SK-N-SH treated with all-trans-retinoic acid at 6 μM for 48 hours (cell line): ENCODE results near the gene NPRL2.
A peak's percentile ranks its signal among the peaks of the same experiment; 100 is the strongest.

ENCODE experiments used
- ATAC-seq: fragments of 200-7000 bp; cut with Tn5 transposase; 3 replicates; pipeline ENCODE4 v1.9.1; 2020; ENCODE audit warnings: mild to moderate bottlenecking, moderate library complexity
- ARNTL ChIP-seq: fragments of 450-650 bp; formaldehyde crosslinking; IDR thresholded peaks from 2 replicates; pipeline ENCODE4 v1.5.0; 2020; ENCODE audit warnings: low read depth, mild to moderate bottlenecking, moderate library complexity, borderline replicate concordance
- BACH2 ChIP-seq: fragments of 250-450 bp; sonication (Bioruptor Pico); IDR thresholded peaks from 2 replicates; pipeline ENCODE4 v1.9.0; 2021; ENCODE audit warnings: mild to moderate bottlenecking, borderline replicate concordance
- GLIS3 ChIP-seq: fragments of 250-450 bp; sonication (Bioruptor Pico); IDR thresholded peaks from 2 replicates; pipeline ENCODE4 v1.5.0; 2020; ENCODE audit warnings: mild to moderate bottlenecking, moderate library complexity
- ISL1 ChIP-seq: fragments of 250-450 bp; sonication (Bioruptor Pico); IDR thresholded peaks from 2 replicates; pipeline ENCODE4 v2.1.2; 2022; ENCODE audit warnings: mild to moderate bottlenecking, moderate library complexity
- OSR1 ChIP-seq: fragments of 250-450 bp; sonication (Bioruptor Pico); IDR thresholded peaks from 2 replicates; pipeline ENCODE4 v1.8.0; 2022; ENCODE audit warnings: moderate library complexity, mild to moderate bottlenecking, inconsistent platforms
- PPARA ChIP-seq: fragments of 250-450 bp; sonication (Bioruptor Pico); IDR thresholded peaks from 2 replicates; pipeline ENCODE4 v1.5.0; 2020; ENCODE audit warnings: mild to moderate bottlenecking, borderline replicate concordance
- RARB ChIP-seq: fragments of 250-450 bp; sonication (Bioruptor Pico); IDR thresholded peaks from 2 replicates; pipeline ENCODE4 v1.8.0; 2021; ENCODE audit warnings: mild to moderate bottlenecking, moderate library complexity
- SNAI2 ChIP-seq: fragments of 250-450 bp; sonication (Bioruptor Pico); IDR thresholded peaks from 2 replicates; pipeline ENCODE4 v1.5.0; 2020; ENCODE audit warnings: mild to moderate bottlenecking, moderate library complexity
- TCF4 ChIP-seq: fragments of 250-450 bp; sonication (Bioruptor Pico); IDR thresholded peaks from 2 replicates; pipeline ENCODE4 v1.8.0; 2021; ENCODE audit warnings: mild to moderate bottlenecking, moderate library complexity, borderline replicate concordance
- TOX ChIP-seq: fragments of 250-450 bp; sonication (Bioruptor Pico); IDR thresholded peaks from 2 replicates; pipeline ENCODE4 v1.8.0; 2021; ENCODE audit warnings: mild to moderate bottlenecking, moderate library complexity, borderline replicate concordance
- ZC3H10 ChIP-seq: fragments of 250-450 bp; sonication (Bioruptor Pico); IDR thresholded peaks from 2 replicates; pipeline ENCODE4 v1.5.1; 2021; ENCODE audit warnings: mild to moderate bottlenecking, moderate library complexity
- ZFP3 ChIP-seq: fragments of 250-450 bp; sonication (Bioruptor Pico); IDR thresholded peaks from 2 replicates; pipeline ENCODE4 v1.5.0; 2020; ENCODE audit warnings: mild to moderate bottlenecking, moderate library complexity
- ZFP30 ChIP-seq: fragments of 450-650 bp; formaldehyde crosslinking; IDR thresholded peaks from 2 replicates; pipeline ENCODE4 v1.5.0; 2022; ENCODE audit warnings: mild to moderate bottlenecking, moderate library complexity
- ZNF565 ChIP-seq: fragments of 450-650 bp; formaldehyde crosslinking; conservative IDR thresholded peaks from 2 replicates; pipeline ENCODE4 v1.5.0; 2020; ENCODE audit warnings: low read depth, mild to moderate bottlenecking, moderate library complexity
- ZNF70 ChIP-seq: fragments of 450-650 bp; formaldehyde crosslinking; IDR thresholded peaks from 2 replicates; pipeline ENCODE4 v1.5.0; 2020; ENCODE audit warnings: mild to moderate bottlenecking, moderate library complexity
- ZNF8 ChIP-seq: fragments of 450-650 bp; formaldehyde crosslinking; IDR thresholded peaks from 2 replicates; pipeline ENCODE4 v1.5.0; 2020; ENCODE audit warnings: mild to moderate bottlenecking, moderate library complexity
- TF ChIP-seq, protein P1 (sequence below): fragments of 250-450 bp; sonication (Bioruptor Pico); IDR thresholded peaks from 2 replicates; pipeline ENCODE4 v1.5.1; 2020; ENCODE audit warnings: low read depth, mild to moderate bottlenecking, moderate library complexity
- TF ChIP-seq, protein P2 (sequence below): fragments of 250-450 bp; sonication (Bioruptor Pico); IDR thresholded peaks from 2 replicates; pipeline ENCODE4 v1.5.0; 2020; ENCODE audit warnings: mild to moderate bottlenecking, moderate library complexity
- TF ChIP-seq, protein P3 (sequence below): fragments of 250-450 bp; sonication (Bioruptor Pico); IDR thresholded peaks from 2 replicates; pipeline ENCODE4 v1.8.0; 2021; ENCODE audit warnings: low read depth, mild to moderate bottlenecking, moderate library complexity, borderline replicate concordance
- TF ChIP-seq, protein P4 (sequence below): fragments of 250-450 bp; sonication (Bioruptor Pico); IDR thresholded peaks from 2 replicates; pipeline ENCODE4 v1.8.0; 2020; ENCODE audit warnings: mild to moderate bottlenecking, moderate library complexity, borderline replicate concordance

The NPRL2 gene

DNA sequence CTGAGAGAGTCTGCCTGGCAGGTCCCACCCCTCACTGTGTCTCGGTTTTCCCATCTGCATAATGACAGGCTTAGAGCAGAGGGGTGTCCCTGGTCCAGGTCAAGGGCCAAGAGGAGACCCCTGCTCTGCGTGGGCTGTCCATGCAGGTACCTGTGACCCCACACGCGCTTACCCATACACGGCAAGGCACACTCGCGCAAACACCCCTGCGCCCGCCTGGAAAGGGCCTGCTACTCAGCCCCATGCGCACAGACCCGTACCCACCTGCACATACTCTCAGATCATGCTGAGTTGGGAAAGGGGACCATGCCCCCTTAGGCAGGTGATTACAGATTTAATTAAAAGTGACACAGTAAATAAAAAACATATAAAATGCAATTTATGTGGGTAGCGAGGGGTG lies 32.1 kb upstream of the NPRL2 start (continued):
- no peak for TF ChIP-seq TCF4 (CRISPR knock-in tag)
- TF ChIP-seq ISL1 (CRISPR knock-in tag), result no peak
- TF ChIP-seq ZNF565 (CRISPR knock-in tag), result no peak
- TF ChIP-seq ZFP3 (CRISPR knock-in tag), result no peak
- no peak for TF ChIP-seq SNAI2 (CRISPR knock-in tag)
- TF ChIP-seq, all 23 proteins: peak for 0

DNA sequence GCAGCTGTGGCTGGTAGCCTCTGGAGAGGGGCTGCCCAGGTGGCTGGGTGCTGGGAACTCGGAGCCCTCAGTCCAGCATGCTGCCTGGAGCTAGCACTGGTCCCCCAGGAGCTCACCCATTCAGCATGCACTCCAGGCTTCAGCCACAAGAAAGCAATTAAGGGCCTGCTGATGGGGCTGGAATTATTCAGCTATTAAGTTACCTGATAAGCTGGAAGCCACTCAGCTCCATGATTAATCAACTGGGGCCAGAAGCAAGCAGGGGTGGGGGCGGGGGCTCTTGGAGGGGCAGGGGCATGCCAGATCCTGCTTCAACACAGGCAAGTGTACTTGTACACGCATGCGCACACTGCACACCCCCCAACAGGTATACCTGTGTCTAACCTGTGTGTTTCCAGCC lies 30.8 kb upstream of the NPRL2 start:
- TF ChIP-seq ZC3H10 (CRISPR knock-in tag) (no peak), ZNF565 (CRISPR knock-in tag) (no peak), ZNF70 (CRISPR knock-in tag) (no peak), SNAI2 (CRISPR knock-in tag) (no peak), RARB (no peak), TCF4 (CRISPR knock-in tag) (peak; percentile 53; the same call in 1 of the 2 replicates), OSR1 (CRISPR knock-in tag) (no peak), ARNTL (CRISPR knock-in tag) (no peak), GLIS3 (no peak), TOX (no peak), BACH2 (no peak), ZFP30 (no peak), ISL1 (CRISPR knock-in tag) (no peak), PPARA (CRISPR knock-in tag) (no peak), ZFP3 (CRISPR knock-in tag) (no peak), ZNF8 (CRISPR knock-in tag) (0 out of 2 replicates have a peak, but pooled peaks have one; percentile 15)
- TF ChIP-seq, protein P1, sequence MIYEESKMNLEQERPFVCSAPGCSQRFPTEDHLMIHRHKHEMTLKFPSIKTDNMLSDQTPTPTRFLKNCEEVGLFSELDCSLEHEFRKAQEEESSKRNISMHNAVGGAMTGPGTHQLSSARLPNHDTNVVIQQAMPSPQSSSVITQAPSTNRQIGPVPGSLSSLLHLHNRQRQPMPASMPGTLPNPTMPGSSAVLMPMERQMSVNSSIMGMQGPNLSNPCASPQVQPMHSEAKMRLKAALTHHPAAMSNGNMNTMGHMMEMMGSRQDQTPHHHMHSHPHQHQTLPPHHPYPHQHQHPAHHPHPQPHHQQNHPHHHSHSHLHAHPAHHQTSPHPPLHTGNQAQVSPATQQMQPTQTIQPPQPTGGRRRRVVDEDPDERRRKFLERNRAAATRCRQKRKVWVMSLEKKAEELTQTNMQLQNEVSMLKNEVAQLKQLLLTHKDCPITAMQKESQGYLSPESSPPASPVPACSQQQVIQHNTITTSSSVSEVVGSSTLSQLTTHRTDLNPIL, result no peak
- TF ChIP-seq, protein P2, sequence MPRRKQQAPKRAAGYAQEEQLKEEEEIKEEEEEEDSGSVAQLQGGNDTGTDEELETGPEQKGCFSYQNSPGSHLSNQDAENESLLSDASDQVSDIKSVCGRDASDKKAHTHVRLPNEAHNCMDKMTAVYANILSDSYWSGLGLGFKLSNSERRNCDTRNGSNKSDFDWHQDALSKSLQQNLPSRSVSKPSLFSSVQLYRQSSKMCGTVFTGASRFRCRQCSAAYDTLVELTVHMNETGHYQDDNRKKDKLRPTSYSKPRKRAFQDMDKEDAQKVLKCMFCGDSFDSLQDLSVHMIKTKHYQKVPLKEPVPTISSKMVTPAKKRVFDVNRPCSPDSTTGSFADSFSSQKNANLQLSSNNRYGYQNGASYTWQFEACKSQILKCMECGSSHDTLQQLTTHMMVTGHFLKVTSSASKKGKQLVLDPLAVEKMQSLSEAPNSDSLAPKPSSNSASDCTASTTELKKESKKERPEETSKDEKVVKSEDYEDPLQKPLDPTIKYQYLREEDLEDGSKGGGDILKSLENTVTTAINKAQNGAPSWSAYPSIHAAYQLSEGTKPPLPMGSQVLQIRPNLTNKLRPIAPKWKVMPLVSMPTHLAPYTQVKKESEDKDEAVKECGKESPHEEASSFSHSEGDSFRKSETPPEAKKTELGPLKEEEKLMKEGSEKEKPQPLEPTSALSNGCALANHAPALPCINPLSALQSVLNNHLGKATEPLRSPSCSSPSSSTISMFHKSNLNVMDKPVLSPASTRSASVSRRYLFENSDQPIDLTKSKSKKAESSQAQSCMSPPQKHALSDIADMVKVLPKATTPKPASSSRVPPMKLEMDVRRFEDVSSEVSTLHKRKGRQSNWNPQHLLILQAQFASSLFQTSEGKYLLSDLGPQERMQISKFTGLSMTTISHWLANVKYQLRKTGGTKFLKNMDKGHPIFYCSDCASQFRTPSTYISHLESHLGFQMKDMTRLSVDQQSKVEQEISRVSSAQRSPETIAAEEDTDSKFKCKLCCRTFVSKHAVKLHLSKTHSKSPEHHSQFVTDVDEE (CRISPR knock-in tag), result peak; percentile 47; the same call in 1 of the 2 replicates
- TF ChIP-seq, protein P3, sequence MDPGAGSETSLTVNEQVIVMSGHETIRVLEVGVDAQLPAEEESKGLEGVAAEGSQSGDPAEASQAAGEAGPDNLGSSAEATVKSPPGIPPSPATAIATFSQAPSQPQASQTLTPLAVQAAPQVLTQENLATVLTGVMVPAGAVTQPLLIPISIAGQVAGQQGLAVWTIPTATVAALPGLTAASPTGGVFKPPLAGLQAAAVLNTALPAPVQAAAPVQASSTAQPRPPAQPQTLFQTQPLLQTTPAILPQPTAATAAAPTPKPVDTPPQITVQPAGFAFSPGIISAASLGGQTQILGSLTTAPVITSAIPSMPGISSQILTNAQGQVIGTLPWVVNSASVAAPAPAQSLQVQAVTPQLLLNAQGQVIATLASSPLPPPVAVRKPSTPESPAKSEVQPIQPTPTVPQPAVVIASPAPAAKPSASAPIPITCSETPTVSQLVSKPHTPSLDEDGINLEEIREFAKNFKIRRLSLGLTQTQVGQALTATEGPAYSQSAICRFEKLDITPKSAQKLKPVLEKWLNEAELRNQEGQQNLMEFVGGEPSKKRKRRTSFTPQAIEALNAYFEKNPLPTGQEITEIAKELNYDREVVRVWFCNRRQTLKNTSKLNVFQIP (CRISPR knock-in tag), result no peak
- TF ChIP-seq, protein P4, sequence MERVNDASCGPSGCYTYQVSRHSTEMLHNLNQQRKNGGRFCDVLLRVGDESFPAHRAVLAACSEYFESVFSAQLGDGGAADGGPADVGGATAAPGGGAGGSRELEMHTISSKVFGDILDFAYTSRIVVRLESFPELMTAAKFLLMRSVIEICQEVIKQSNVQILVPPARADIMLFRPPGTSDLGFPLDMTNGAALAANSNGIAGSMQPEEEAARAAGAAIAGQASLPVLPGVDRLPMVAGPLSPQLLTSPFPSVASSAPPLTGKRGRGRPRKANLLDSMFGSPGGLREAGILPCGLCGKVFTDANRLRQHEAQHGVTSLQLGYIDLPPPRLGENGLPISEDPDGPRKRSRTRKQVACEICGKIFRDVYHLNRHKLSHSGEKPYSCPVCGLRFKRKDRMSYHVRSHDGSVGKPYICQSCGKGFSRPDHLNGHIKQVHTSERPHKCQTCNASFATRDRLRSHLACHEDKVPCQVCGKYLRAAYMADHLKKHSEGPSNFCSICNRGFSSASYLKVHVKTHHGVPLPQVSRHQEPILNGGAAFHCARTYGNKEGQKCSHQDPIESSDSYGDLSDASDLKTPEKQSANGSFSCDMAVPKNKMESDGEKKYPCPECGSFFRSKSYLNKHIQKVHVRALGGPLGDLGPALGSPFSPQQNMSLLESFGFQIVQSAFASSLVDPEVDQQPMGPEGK (CRISPR knock-in tag), result no peak
- TF ChIP-seq, all 23 proteins: peak for 3
- ATAC-seq, result peak; percentile 48

DNA sequence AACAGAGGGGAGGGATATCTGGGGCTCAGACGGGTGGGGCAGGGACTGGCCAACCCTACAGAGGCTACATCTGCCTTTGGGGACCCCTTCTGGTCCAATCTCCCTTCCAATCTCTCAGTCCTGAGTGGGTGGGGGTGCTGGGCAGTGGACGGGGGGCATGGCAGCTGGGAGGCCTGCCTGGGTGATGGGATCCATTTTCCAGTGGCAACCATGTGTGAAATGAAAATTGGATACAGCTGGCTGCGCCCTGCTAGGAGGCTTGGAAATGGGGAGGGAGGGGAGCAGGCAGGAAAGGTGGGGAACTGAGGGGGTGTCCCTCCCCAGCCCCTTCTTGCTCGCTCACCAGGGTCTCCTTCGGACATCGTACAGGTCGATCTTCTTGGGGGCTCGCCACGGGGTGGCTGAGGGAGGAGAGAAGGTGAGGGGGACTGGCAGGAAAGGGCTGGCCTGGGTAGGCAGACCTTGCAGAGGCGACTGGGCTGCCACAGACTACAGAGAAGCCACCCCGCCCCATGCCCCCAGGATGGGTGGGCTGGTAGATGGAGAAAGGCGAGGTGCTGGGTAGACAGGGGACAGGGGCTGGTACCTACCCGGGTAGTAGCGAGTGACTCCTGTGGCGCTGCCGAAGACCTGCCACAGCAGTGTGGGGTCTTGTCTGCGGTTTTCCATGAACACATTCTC lies 30.0 kb upstream of the NPRL2 start:
- ATAC-seq, result no peak; the same call in 2 of the 3 replicates
- TF ChIP-seq ZFP3 (CRISPR knock-in tag) (no peak), ZNF8 (CRISPR knock-in tag) (no peak)
- TF ChIP-seq, protein P2 (CRISPR knock-in tag), result peak; percentile 10; the same call in 1 of the 2 replicates
